GOT3 (cell line): Measurements from ENCODE around the gene THY1.

Experiments used
- DNase-seq: peaks from one replicate; lab custom pipeline; 2025; ENCODE audit warnings: mixed read lengths; lab: John Stamatoyannopoulos, UW

The THY1 gene

GRCh38 chr11:119369132-119369925 is 53.6 kb downstream of the THY1 start:
- no peak for DNase-seq

- DNase-seq = no peak
These were observed 54.6 kb downstream of the THY1 start for GRCh38 chr11:119368121-119369034.

GRCh38 chr11:119367661-119368120 is 55.3 kb downstream of the THY1 start:
- DNase-seq = no peak
